K562 (cell line): ENCODE results near the gene PAX2. TPM values are rescaled to one million over a fixed set of nuclear protein-coding genes. Genes with fewer than 3 reads are reported as not detected.

Experiments
- ATAC-seq: fragments of 200-7000 bp; cut with Tn5 transposase; 3 replicates; pipeline ENCODE4 v1.9.1; 2020; ENCODE audit warnings: moderate library complexity
- BruUV-seq: library from RNA; stranded (reverse); fragments of 400-500 nt; replicated peaks from 2 replicates; lab custom pipeline; 2021; lab: Mats Ljungman, UMichigan
- CTCF ChIA-PET: fragments of 300-600 bp; formaldehyde crosslinking; extraction: SDS; loops from one replicate; lab custom pipeline; 2021; ENCODE audit warnings: low intra/inter-chr PET ratio; lab: Yijun Ruan, JAX
- POLR2A ChIA-PET: fragments of 300-600, 350-650 bp; sonication (Branson Sonifier 250); formaldehyde crosslinking; extraction: SDS; loops from one replicate; lab custom pipeline; 2021; ENCODE audit warnings: antibody characterized with exemption, inconsistent platforms; lab: Yijun Ruan, JAX
- DNase-seq, 4 experiments: peaks; one replicate each; pipeline versions ENCODE4 v3.0.0 to v3.0.0-alpha.2; 2011 to 2018; ENCODE audit warnings: low spot score in 3 of 4, mixed read lengths in 3 of 4; ENCODE audit errors: extremely low read depth in 1 of 4
- FAIRE-seq: peaks from 2 replicates; lab custom pipeline; 2011; peaks lifted over from hg19 to GRCh38; lab: Jason Lieb, UNC
- H2AFZ ChIP-seq: 2 replicates; pipeline ENCODE4 v1.6.0; 2011; ENCODE audit warnings: low read depth, low read length, control low read depth, inconsistent platforms
- H3K27ac ChIP-seq: fragments of 200-600 bp; 3 replicates; pipeline ENCODE4 v1.8.0; 2011; ENCODE audit warnings: low read depth, mild to moderate bottlenecking, control low read depth, inconsistent platforms, low read length, moderate library complexity, mixed read lengths; ENCODE audit errors: extremely low read depth
- H3K27me3 ChIP-seq, 2 experiments: fragments of 300-600 bp in 1 of 2; 2 replicates in 1 of 2; 3 replicates in 1 of 2; pipeline versions ENCODE4 v1.6.0 to v1.8.0; 2011; ENCODE audit warnings: inconsistent platforms in 2 of 2, low read length in 2 of 2, mild to moderate bottlenecking in 1 of 2, mixed read lengths in 1 of 2, moderate library complexity in 1 of 2; ENCODE audit not compliant: control insufficient read depth in 2 of 2, insufficient read depth in 2 of 2
- H3K36me3 ChIP-seq: fragments of 300-600 bp; 3 replicates; pipeline ENCODE4 v1.8.0; 2011; ENCODE audit warnings: mild to moderate bottlenecking, low read length, inconsistent platforms; ENCODE audit not compliant: control insufficient read depth, insufficient read depth
- H3K4me1 ChIP-seq, 2 experiments: fragments of 200-600 bp in 1 of 2; replicated peaks in 1 of 2; 2 replicates in 1 of 2; 3 replicates in 1 of 2; pipeline versions ENCODE4 v1.5.1 to v1.8.0; 2011; ENCODE audit warnings: inconsistent platforms in 2 of 2, low read length in 2 of 2, mild to moderate bottlenecking in 1 of 2, mixed read lengths in 1 of 2, moderate library complexity in 1 of 2; ENCODE audit not compliant: control insufficient read depth in 2 of 2, insufficient read depth in 2 of 2
- H3K4me2 ChIP-seq: 2 replicates; pipeline ENCODE4 v1.6.1; 2011; ENCODE audit warnings: low read length, control low read depth, inconsistent platforms, mixed read lengths; ENCODE audit not compliant: insufficient read depth
- H3K4me3 ChIP-seq: fragments of 200-600 bp; sonication (generic), shearing (Covaris generic); 2 replicates; pipeline ENCODE4 v1.5.1; 2016; ENCODE audit warnings: control low read depth, inconsistent platforms
- H3K79me2 ChIP-seq: fragments of 200-600 bp; 3 replicates; pipeline ENCODE4 v1.8.0; 2011; ENCODE audit warnings: low read length, inconsistent platforms; ENCODE audit not compliant: control insufficient read depth, insufficient read depth
- H3K9ac ChIP-seq, 2 experiments: 2 replicates each; pipeline versions ENCODE4 v1.6.0 to v1.6.1; 2011; ENCODE audit warnings: low read depth in 2 of 2, low read length in 2 of 2, control low read depth in 1 of 2, inconsistent platforms in 1 of 2, mild to moderate bottlenecking in 1 of 2, mixed read lengths in 1 of 2; ENCODE audit not compliant: insufficient read depth in 1 of 2
- H3K9me1 ChIP-seq: one replicate; pipeline ENCODE4 v1.6.0; 2011; ENCODE audit warnings: inconsistent platforms, mild to moderate bottlenecking, low read length, moderate library complexity; ENCODE audit not compliant: control insufficient read depth, insufficient read depth
- H3K9me3 ChIP-seq: replicated peaks from 2 replicates; pipeline ENCODE4 v1.5.1; 2011; ENCODE audit warnings: low read depth, low read length, inconsistent platforms; ENCODE audit not compliant: control insufficient read depth, insufficient read depth
- H4K20me1 ChIP-seq: replicated peaks from 2 replicates; pipeline ENCODE4 v1.6.1; 2011; ENCODE audit warnings: low read length, inconsistent platforms, mixed read lengths; ENCODE audit not compliant: control insufficient read depth, insufficient read depth
- CBX2 ChIP-seq: fragments of 200-600 bp; sonication (generic); IDR thresholded peaks from one replicate; pipeline ENCODE4 v1.6.1; 2012; ENCODE audit warnings: mild to moderate bottlenecking, low read length, inconsistent platforms; ENCODE audit not compliant: insufficient read depth, poor library complexity, severe bottlenecking
- ELF4 ChIP-seq: fragments of 450-650 bp; formaldehyde crosslinking; IDR thresholded peaks from 2 replicates; pipeline ENCODE4 v1.4.0; 2022; ENCODE audit warnings: missing genetic modification characterization
- GABPA ChIP-seq: fragments of 200-800 bp; sonication (Bioruptor generic); conservative IDR thresholded peaks from 2 replicates; pipeline ENCODE4 v1.6.1; 2016; ENCODE audit warnings: low read depth, missing genetic modification characterization, missing compliant biosample characterization
- KDM4B ChIP-seq, 2 experiments: fragments of 450-650 bp in 1 of 2; sonication (generic) in 1 of 2; IDR thresholded peaks; 2 replicates each; pipeline ENCODE4 v1.6.1; 2016 to 2017; ENCODE audit warnings: borderline replicate concordance in 2 of 2, antibody characterized with exemption in 1 of 2, low read depth in 1 of 2, mild to moderate bottlenecking in 1 of 2
- MYC ChIP-seq, 2 experiments: fragments of 250-450 bp in 1 of 2; sonication (Bioruptor Pico) in 1 of 2; IDR thresholded peaks; 2 replicates each; pipeline versions ENCODE4 v1.5.1 to v1.6.1; 2012 to 2021; ENCODE audit warnings: low read depth in 2 of 2, borderline replicate concordance in 1 of 2, improper control_type of control experiment in 1 of 2, low read length in 1 of 2, mild to moderate bottlenecking in 1 of 2, moderate library complexity in 1 of 2
- RAD21 ChIP-seq, 2 experiments: fragments of 250-450 bp in 1 of 2; fragments of 450-650 bp in 1 of 2; sonication (Bioruptor Pico) in 1 of 2; formaldehyde crosslinking in 1 of 2; IDR thresholded peaks in 1 of 2; conservative IDR thresholded peaks in 1 of 2; 2 replicates each; pipeline versions ENCODE4 v1.4.0 to v1.8.0; 2020 to 2022; ENCODE audit warnings: mild to moderate bottlenecking in 2 of 2, moderate library complexity in 1 of 2
- SAFB2 ChIP-seq: fragments of 200-400 bp; formaldehyde crosslinking; IDR thresholded peaks from 2 replicates; pipeline ENCODE4 v1.6.1; 2018; ENCODE audit warnings: borderline replicate concordance, low read length, low read depth, moderate library complexity; ENCODE audit not compliant: severe bottlenecking
- TCF3 ChIP-seq: sonication (generic); formaldehyde crosslinking; IDR thresholded peaks from 2 replicates; pipeline ENCODE4 v1.4.0; 2020; ENCODE audit warnings: mild to moderate bottlenecking, missing genetic modification reagents
- TRIM24 ChIP-seq, 2 experiments: fragments of 450-650 bp; IDR thresholded peaks; 2 replicates each; pipeline ENCODE4 v1.6.1; 2016
- ZNF695 ChIP-seq: fragments of 450-650 bp; formaldehyde crosslinking; IDR thresholded peaks from 2 replicates; pipeline ENCODE4 v1.4.0; 2020; ENCODE audit warnings: mild to moderate bottlenecking, moderate library complexity
- ZNF699 ChIP-seq: fragments of 250-450 bp; sonication (Bioruptor Pico); IDR thresholded peaks from 2 replicates; pipeline ENCODE4 v1.8.0; 2021; ENCODE audit warnings: mild to moderate bottlenecking, moderate library complexity; ENCODE audit not compliant: insufficient replicate concordance
- ZNF79 ChIP-seq: fragments of 250-450 bp; sonication (Bioruptor Pico); IDR thresholded peaks from 2 replicates; pipeline ENCODE4 v1.4.0; 2020; ENCODE audit warnings: low read depth, mild to moderate bottlenecking, moderate library complexity
- WGBS: fragments of 100-300 bp; shearing (Covaris generic); methylation state at CpG from one replicate; pipeline ENCODE4 v1.1.6; 2016; ENCODE audit warnings: low coverage, mixed read lengths; ENCODE audit not compliant: insufficient coverage; ENCODE audit errors: missing lambda C conversion rate; 5-methylcytosine and 5-hydroxymethylcytosine counted together
- in situ Hi-C: fragments of 300-500 bp; cut with MboI; formaldehyde crosslinking; loops from 4 replicates; pipeline ENCODE4 v1.15.0; 2018; ENCODE audit warnings: inconsistent platforms, mixed read lengths
- intact Hi-C: fragments of 100-400 bp; cut with micrococcal nuclease; formaldehyde crosslinking; loops from 2 replicates; pipeline ENCODE4 v1.14.2; 2022
- polyA plus RNA-seq, 8 experiments: library from polyadenylated mRNA; depleted of rRNA in 4 of 8; stranded (reverse) in 5 of 8; unstranded in 3 of 8; fragments of >200 nt; fragmentation: Nextera tagmentation in 2 of 8; fragmentation: Illumina TruSeq in 1 of 8; extraction: Ambion mirVana in 2 of 8; extraction: Trizol in 1 of 8; gene quantifications; 2 replicates each; pipeline versions ENCODE4 v1.2.1 to v1.2.3, GENCODE V29; 2011 to 2014; ENCODE audit warnings: inconsistent platforms in 1 of 8, missing spikeins in 1 of 8
- total RNA-seq, 7 experiments: library from RNA; depleted of rRNA in 6 of 7; stranded (reverse); fragments of >200 nt in 6 of 7; fragmentation: Illumina TruSeq in 2 of 7; extraction: Trizol in 2 of 7; gene quantifications; 2 replicates each; pipeline versions ENCODE4 v1.2.1 to v1.2.3, GENCODE V29; 2011 to 2021; ENCODE audit warnings: low replicate concordance in 1 of 7
- TF ChIP-seq, protein P1 (sequence below): sonication (generic); formaldehyde crosslinking; IDR thresholded peaks from 2 replicates; pipeline ENCODE4 v1.8.0; 2022; ENCODE audit warnings: mild to moderate bottlenecking, missing genetic modification reagents, borderline replicate concordance

PAX2 gene
- total and polyA plus RNA-seq, 9 of the 15 experiments (the other 6 are each of a cell fraction or from before 2014, with no cell fraction given): not detected

DNA sequence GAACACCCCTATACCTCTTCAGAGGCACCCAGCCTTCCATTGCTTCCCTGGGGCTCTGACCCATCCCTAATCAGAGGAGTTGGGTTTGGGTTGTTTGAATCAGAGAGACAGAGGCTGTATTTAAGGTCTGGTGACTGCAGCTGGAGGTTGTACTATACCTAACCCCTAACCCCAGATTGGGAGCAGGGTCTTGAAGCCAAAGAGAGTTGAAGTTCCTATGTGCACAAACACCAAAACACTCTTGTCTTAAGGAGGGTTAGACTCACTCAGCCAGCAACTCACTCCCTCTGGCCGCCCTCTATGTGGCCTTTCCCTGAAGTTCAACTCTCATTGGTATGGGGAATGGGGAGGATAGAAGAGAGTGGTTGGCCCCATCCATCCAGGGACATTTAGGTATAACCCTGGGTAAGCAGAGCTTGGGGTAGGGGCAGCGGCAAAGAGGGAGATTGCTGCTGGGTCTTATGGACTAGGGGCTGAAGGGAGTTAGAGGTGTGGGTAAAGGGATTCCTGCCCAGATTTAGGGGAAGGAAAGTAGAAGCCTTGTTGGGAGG, 80.0 kb downstream of the PAX2 start:
- POLR2A ChIA-PET: no interaction called here

More for the DNA sequence above, 80.0 kb downstream of the PAX2 start:
- FAIRE-seq (no peak), ATAC-seq (no peak), DNase-seq (no peak)
- CTCF ChIA-PET: no interaction called here
- Histone ChIP-seq H3K9me3 (no peaks in the 10 kb centered on the region), H3K36me3 (no peaks in the 10 kb centered on the region), H3K79me2 (no peaks in the 10 kb centered on the region), H3K9ac (no peak overlapping the region), H3K4me2 (no peak overlapping the region), H3K27me3 (peaks cover 0 to 33% of the 10 kb centered on the region in 2 experiments; a peak in 2 of 5 replicates), H3K9me1 (no peaks in the 10 kb centered on the region), H3K27ac (no peak overlapping the region), H4K20me1 (no peaks in the 10 kb centered on the region; the same call in 1 of the 2 replicates), H2AFZ (no peak overlapping the region), H3K4me1 (peaks cover 0 to 36% of the 10 kb centered on the region in 2 experiments; a peak in 2 of 5 replicates), H3K4me3 (no peak overlapping the region)
- BruUV-seq: no TSS peak
- in situ Hi-C loops (no loop called here), intact Hi-C loops (no loop called here)
- TF ChIP-seq SAFB2 (no peak), ZNF695 (no peak), CBX2 (no peak), TCF3 (CRISPR knock-in tag) (no peak), KDM4B (IDR thresholded peaks at IDR 0.05; ENCODE audit: borderline replicate concordance in 2 of 2, low read depth in 1 of 2) (no peak), ZNF699 (CRISPR knock-in tag) (no peak), ELF4 (CRISPR knock-in tag) (no peak), TRIM24 (IDR thresholded peaks at IDR 0.05) (no peak), GABPA (no peak), MYC (IDR thresholded peaks at IDR 0.05; ENCODE audit: low read depth, low read length) (no peak), MYC (CRISPR knock-in tag; IDR thresholded peaks at IDR 0.05; ENCODE audit: borderline replicate concordance, low read depth) (no peak), RAD21 (CRISPR knock-in tag; conservative IDR thresholded peaks at IDR 0.05 in 1 of 2, IDR thresholded peaks at IDR 0.05 in 1 of 2) (no peak), ZNF79 (no peak)
- TF ChIP-seq, protein P1, sequence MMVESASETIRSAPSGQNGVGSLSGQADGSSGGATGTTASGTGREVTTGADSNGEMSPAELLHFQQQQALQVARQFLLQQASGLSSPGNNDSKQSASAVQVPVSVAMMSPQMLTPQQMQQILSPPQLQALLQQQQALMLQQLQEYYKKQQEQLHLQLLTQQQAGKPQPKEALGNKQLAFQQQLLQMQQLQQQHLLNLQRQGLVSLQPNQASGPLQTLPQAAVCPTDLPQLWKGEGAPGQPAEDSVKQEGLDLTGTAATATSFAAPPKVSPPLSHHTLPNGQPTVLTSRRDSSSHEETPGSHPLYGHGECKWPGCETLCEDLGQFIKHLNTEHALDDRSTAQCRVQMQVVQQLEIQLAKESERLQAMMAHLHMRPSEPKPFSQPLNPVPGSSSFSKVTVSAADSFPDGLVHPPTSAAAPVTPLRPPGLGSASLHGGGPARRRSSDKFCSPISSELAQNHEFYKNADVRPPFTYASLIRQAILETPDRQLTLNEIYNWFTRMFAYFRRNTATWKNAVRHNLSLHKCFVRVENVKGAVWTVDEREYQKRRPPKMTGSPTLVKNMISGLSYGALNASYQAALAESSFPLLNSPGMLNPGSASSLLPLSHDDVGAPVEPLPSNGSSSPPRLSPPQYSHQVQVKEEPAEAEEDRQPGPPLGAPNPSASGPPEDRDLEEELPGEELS (CRISPR knock-in tag): no peak
- WGBS: 0% methylated on average over 2 of the region's 2 CpGs
